T follicular helper cell (primary cell): Measurements from ENCODE around the gene FEZF1.
"Not testable (repeated sequence)": the region's sequence is repeated elsewhere in the genome, so short reads cannot be mapped to it uniquely, and the experiment has no call there.

Experiments used
- DNase-seq: peaks from one replicate; pipeline ENCODE4 v3.0.0-alpha.2; 2020; ENCODE audit warnings: low read depth

The FEZF1 gene

GRCh38 chr7:122307228-122307621 lies 2.7 kb upstream of the FEZF1 start:
- DNase-seq, result no peak

DNA sequence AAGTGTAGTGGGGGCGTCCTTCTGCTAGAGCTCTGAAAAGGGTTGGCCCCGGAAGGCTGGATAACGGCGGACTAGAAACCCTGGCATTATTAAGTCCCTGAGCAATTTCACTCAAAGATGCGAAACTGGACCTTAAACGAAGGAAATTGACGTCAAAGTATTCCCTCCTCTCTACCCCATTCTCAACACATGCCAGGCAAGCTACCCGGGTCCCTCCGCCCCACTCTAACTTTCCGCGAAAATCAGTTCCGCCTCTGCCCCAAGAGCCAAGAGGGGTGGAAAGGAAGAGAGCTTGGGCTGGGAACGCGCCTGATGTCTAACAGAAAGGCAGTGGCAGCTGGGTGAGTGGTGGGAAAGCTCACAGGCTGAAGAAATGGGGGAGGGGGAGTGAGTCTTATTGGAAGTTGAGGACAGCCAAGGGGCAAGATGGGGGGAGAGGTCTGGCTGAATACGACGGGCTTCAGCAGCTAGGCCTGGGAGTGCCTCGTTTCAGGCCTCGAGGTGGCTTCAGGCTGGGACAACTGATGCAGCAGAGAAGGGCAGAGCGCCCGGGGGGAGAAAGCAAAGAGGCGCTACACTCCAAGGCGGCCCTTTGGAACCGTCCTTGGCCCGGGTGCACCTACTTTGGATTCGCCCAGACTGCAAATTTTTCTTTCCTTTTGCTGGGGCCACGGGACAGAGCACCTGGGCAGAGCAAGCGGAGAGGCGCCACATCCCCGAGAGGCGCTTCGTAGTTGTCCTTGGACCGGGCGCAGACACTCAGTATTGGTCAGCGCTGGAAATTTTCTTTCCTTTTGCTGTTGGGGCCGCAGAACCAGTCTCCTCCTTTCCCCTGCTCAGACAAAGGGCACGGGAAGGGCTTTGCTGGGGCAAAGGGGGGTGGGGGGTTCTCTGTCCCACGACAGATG lies 2.0 kb upstream of the FEZF1 start:
- DNase-seq, result no peak

DNA sequence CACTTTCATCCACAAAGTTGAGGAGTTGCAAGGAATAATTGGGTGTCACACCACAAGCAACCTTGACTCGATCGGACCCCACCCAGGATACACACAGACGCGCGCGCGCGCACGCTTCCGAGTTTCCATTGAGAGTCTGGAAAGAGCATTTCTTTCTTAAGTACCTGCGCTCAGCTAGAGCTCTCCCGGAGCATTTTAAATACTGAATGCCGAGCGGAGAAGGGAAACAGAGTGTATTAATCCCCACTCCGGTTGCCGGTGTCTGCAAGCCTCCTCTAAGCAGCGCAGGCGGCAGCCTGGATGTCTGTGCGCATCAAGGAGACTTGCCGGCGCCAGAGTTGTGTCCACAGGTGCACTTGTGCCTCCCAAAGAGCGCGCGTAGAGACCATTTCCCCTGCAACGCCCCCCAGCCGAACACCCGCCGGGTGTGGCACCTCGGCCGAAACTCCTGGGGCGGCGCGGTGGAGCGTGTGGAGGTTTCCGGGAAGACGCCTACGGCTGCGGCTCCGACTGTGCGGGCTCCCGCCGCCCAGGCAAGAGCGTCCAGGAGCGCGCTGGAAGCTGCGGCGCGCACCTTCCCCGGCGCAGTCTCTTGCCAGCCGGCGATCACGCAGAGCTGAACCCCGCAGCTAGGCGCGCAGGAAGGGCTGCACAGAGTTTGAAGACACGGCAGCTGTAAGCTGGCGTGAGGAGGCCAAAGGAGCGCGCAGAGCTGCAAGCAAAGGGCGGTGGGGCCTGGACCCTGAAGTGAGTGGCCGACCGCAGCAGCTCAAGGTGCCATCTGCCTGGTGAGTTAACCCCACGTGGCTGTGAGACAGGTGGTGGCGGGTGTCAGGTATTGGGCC lies 1.1 kb upstream of the FEZF1 start:
- no peak for DNase-seq

- no peak for DNase-seq
Observed at GRCh38 chr7:122304996-122305421, 459 bp upstream of the FEZF1 start.

DNA sequence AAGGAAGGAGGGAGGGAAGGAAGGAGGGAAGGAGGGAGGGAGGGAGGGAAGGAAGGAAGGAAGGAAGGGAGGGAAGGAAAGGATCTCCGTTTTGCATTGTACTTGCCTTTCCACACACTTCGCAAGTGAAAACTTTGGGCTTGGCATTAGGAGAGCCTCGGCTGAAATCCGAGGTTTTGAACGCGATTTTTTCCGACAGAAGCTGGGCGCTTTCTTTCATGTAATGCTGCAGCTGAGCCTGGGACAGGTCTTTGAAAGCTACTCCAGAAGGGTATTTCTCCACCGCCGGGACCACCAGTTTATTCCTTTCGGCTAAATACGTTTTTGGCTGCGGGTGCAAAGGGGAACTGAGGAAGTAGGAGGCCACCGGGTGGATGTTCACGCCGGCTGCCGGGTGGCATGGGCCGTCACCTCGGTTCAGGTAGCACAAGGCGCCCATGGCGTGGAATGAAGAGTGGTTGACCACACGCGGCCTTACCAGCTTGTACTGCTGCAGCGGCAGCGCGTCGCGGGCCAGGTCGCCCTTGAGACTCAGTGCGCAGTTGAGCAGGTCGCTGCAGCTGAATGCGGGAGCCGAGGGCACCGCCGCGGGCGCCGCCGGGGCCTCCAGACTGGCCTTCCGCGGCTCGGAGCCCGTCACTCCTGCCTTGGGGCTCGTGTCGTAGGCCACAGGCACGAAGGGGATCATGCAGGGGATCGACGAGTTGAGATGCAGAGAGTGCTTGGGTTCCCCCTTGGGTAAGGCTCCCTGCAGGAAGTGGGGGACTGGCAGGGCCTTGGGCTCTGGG lies 825 bp downstream of the FEZF1 start:
- DNase-seq, result no peak

DNA sequence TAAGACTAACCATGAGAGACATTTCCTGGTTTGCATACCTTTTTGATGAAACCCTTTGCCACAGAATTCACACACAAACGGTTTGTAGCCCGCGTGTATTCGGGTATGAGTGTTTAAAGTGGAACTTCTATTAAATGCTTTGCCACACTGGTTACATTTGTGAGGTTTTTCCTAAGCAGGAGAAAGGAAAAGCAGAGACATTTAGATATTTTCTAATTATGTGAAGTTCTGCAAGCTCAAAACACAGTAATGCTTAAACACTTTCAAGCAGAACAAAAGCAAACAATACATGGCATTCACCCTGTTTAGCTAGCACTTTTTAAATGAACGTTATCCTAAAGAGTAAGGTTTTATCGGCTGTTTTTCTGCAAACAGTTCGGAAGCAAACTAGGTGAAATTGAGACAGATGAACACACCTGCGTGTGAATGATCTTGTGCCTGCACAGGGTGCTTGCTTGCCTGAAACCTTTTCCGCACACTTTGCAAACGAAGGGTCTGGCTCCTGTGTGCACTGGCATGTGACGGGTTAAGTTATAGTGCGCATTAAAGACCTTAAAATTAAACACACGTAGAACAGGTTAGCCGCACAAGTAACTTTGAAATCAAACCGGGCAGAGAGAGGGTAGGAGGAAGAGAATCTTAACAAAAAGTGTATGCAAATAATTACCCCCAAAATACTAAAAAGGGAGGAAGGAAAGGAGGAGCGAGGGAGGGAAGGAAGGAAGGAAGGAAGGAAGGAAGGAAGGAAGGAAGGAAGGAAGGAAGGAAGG lies 1.6 kb downstream of the FEZF1 start:
- DNase-seq, result no peak

GRCh38 chr7:122301858-122302760 lies 2.4 kb downstream of the FEZF1 start:
- DNase-seq, result no peak

DNA sequence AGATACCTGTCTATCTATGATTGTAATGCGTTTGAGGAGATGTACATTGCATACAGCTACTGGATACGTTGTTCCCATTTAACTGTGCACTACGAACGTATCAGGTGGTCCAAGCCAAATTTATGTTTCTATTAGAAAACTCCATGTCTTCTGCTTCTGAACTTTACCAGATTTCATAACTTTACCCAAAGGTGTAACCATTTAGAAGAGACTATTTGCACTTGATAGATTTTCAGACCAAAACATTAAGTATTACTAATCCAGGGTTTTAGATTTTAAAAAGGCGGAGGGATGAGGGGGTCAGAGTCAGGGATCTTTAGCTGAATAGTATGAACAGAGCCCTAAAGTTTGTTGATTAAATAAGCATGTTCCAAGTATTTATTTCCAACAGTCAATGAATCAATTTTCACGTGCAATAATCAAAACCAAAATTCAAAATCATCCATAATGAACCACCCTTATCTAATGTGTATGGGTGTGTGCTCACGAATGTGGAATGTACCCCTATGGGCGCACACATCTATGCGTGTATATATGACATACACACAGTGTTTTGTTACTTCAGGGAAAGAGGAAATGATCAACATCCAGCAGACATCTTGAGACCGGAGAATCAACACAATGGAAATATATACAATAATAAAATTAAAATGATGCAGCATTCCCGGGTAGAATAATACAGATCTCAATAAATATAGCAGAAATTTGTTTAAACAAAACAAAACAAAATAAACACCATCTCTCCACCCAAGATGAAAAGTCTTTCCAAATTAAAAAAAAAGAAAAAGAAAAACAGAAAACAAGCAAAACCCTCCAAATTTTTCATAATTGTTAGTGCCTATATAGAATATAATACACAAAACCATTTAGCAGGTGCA lies 3.4 kb downstream of the FEZF1 start:
- no peak for DNase-seq

GRCh38 chr7:122300211-122300932 lies 4.2 kb downstream of the FEZF1 start:
- no peak for DNase-seq

GRCh38 chr7:122299624-122300210 lies 4.8 kb downstream of the FEZF1 start:
- DNase-seq, result no peak

DNA sequence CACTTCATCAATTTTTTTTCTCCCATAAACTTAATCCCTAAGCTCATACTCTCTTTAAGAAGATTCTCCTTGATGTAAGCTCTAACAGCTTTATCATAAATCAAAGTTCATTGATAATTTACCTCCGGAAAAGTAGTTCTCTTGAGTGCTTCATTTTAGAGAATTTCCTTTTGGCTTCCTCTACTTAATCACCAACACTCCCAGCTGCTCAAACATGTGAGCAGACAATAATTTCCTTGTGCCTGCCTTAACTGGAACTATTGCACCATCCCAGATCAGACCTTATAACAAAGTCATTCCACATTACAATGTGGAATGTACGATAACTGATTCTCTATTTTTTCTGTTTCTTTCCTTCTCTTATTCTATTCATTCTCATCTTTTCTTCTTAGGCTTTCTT lies 5.9 kb downstream of the FEZF1 start:
- no peak for DNase-seq

DNA sequence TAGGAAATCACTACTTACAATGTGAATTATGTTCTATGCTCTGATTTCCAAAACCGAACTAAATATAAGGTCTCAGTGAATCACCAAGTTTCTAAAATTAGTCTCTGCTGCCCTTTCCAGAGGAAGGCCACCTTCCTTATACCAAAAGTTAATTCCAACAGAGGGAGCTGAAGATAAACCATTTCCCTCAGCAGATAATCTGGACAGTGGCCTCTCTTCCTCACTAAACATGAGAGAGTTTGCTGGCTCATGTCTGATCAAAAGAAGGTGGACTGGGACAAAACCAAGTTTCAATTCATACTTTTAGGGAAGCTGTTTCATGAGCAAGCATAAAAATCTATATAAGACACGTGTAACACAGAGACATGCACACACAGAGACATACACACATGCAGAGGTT lies 6.4 kb downstream of the FEZF1 start:
- no peak for DNase-seq

DNA sequence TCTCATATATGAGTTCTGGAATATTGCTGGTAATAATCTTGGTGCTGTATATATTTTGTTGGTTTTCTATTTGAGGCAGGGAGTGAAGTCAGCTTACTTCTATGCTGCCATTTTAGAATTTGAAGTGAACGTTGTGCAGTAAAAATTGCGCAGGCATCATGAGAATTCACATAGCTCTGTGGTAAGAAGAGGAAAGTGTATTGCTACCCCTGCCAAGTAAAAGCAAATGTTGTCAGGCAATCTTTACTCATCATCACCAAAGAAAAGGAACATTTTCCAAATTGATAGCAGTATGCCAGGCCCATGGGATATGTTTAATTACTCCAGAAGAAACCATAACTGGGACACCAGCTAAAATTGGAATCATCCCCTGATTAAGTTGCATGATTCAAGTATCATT lies 13.4 kb downstream of the FEZF1 start:
- no peak for DNase-seq

GRCh38 chr7:122290476-122290875 lies 14.1 kb downstream of the FEZF1 start:
- no peak for DNase-seq

DNA sequence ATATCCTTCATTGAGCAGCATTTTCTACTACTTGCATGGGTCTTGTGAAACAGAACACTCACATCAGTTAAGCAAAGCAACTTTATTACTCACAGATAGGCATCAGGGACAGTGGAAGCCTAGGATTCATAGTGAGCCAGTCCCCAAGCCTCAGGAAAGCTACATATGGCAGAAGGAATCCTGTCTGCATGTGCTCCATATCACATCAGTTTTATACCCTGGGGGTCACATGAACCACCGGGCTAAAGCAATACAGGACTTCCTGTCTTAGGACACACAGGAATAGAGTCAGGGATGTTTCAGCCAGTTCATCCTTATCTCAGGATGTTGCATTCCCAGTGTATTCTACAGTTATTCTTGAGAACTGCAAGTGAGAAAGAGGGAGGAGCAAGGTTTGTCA lies 15.1 kb downstream of the FEZF1 start:
- no peak for DNase-seq

DNA sequence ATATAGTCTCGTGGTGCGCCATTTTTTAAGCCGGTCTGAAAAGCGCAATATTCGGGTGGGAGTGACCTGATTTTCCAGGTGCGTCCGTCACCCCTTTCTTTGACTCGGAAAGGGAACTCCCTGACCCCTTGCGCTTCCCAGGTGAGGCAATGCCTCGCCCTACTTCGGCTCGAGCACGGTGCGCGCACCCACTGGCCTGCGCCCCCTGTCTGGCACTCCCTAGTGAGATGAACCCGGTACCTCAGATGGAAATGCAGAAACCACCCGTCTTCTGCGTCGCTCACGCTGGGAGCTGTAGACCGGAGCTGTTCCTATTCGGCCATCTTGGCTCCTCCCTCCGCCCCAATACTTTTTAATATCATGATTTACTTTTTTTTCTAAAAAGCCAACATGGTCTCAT lies 19.9 kb downstream of the FEZF1 start:
- not testable (repeated sequence) for DNase-seq

DNA sequence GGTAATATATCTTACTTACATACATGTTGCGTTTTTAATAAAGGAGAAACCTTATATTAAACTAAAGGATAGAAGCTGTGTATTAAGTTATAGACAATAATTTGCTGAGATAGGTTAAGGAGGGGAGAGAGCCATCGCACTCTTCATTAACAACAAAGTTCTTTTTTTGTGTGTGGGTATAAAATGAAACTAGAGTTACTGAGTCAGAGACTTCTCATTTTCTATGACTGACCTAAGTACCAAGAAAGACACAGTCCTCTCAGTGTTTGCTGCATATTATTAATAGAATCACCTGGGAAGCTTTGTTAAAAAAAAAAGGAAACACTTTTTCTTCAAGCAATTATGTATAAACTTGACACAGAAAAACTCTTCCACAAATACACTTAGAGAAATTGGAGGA lies 31.4 kb downstream of the FEZF1 start:
- DNase-seq, result no peak

DNA sequence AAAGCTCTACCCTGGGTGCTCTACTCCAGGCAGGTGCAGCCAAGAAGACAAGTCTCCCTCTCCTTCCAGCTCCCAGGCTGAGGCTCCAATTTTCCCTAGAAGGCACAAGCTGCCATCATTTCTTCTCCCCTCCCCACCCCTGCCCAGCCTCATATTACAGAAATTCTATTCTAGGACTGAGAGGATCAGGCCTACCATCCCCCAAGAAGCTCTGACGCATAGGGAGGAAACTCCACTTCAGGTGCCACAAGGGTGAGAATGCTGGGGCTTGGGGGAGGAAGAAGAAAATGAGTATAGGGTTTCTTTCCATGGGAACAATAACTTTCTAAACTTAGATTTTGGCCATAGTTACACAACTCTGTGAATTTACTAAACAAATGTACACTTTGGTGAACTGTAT lies 35.3 kb downstream of the FEZF1 start:
- no peak for DNase-seq
